PFSK-1 (cell line): ENCODE measurements around the gene ZNF827.

Source experiments
- FOXP2 ChIP-seq: optimal IDR thresholded peaks from 2 replicates; pipeline ENCODE3; 2011; ENCODE audit warnings: borderline replicate concordance, control low read depth, inconsistent platforms; ENCODE audit not compliant: insufficient read depth; ENCODE audit errors: extremely low read length, extremely low read depth
- POLR2AphosphoS5 ChIP-seq: IDR thresholded peaks from 2 replicates; pipeline ENCODE4 v1.6.1; 2012; ENCODE audit warnings: low read depth, mild to moderate bottlenecking, control low read depth, low read length, moderate library complexity
- REST ChIP-seq, 2 experiments: IDR thresholded peaks; 2 replicates each; pipeline versions ENCODE4 v1.6.1 to v1.8.0; 2011 to 2012; ENCODE audit warnings: low read depth in 2 of 2, low read length in 2 of 2, control low read depth in 1 of 2, inconsistent platforms in 1 of 2, mild to moderate bottlenecking in 1 of 2, moderate library complexity in 1 of 2; ENCODE audit not compliant: insufficient read depth in 1 of 2
- SIN3A ChIP-seq: IDR thresholded peaks from 2 replicates; pipeline ENCODE4 v1.6.1; 2012; ENCODE audit warnings: mild to moderate bottlenecking, low read length, moderate library complexity, borderline replicate concordance; ENCODE audit not compliant: insufficient read depth
- TAF1 ChIP-seq: IDR thresholded peaks from 2 replicates; pipeline ENCODE4 v1.6.1; 2012; ENCODE audit warnings: low read length, control low read depth, borderline replicate concordance; ENCODE audit not compliant: insufficient read depth

ZNF827 gene

GRCh38 chr4:145927030-145927429, 11.6 kb downstream of the ZNF827 start:
- TF ChIP-seq SIN3A, result no peak
- no peak for TF ChIP-seq FOXP2
- TF ChIP-seq POLR2AphosphoS5, result no peak
- TF ChIP-seq REST (IDR thresholded peaks at IDR 0.05; ENCODE audit: insufficient read depth in 1 of 2, low read depth in 2 of 2, low read length in 2 of 2), result no peak
- no peak for TF ChIP-seq TAF1

GRCh38 chr4:145921231-145921630, 17.4 kb downstream of the ZNF827 start:
- TF ChIP-seq FOXP2 (no peak), TAF1 (no peak), SIN3A (no peak), REST (IDR thresholded peaks at IDR 0.05; ENCODE audit: insufficient read depth in 1 of 2, low read depth in 2 of 2, low read length in 2 of 2) (no peak), POLR2AphosphoS5 (no peak)

- TF ChIP-seq TAF1 (no peak), FOXP2 (no peak), REST (IDR thresholded peaks at IDR 0.05; ENCODE audit: insufficient read depth in 1 of 2, low read depth in 2 of 2, low read length in 2 of 2) (no peak)
These were observed 18.4 kb downstream of the ZNF827 start for GRCh38 chr4:145920205-145920604.

- no peak for TF ChIP-seq TAF1
- TF ChIP-seq SIN3A, result no peak
These were observed 26.2 kb downstream of the ZNF827 start for GRCh38 chr4:145912376-145912775.

GRCh38 chr4:145909773-145910172, 28.9 kb downstream of the ZNF827 start:
- TF ChIP-seq REST (IDR thresholded peaks at IDR 0.05; ENCODE audit: insufficient read depth in 1 of 2, low read depth in 2 of 2, low read length in 2 of 2) (no peak), FOXP2 (no peak), SIN3A (no peak), POLR2AphosphoS5 (no peak), TAF1 (no peak)

- no peak for TF ChIP-seq SIN3A
- no peak for TF ChIP-seq POLR2AphosphoS5
These were observed 29.3 kb downstream of the ZNF827 start for GRCh38 chr4:145909281-145909715.
